ENCODE results near the gene IFI44. TPM values are rescaled to one million over a fixed set of nuclear protein-coding genes. Genes with fewer than 3 reads are reported as not detected.

IFI44 gene
- total and polyA plus RNA-seq, 9 donors = 7.3 to 40.7 (median 25.9) TPM

- 67 to 71% (median 68%) methylated on average over 4 of the region's 4 CpGs for WGBS, 3 donors
- H3K4me1 ChIP-seq (ENCODE audit: insufficient read depth) = no peaks in the 10 kb centered on the region
- intact Hi-C loops (cut with DNase I) = no loop called here
- no peaks in the 10 kb centered on the region for H3K9me3 ChIP-seq
- H3K27me3 ChIP-seq = no peaks in the 10 kb centered on the region
- no peak overlapping the region for H3K27ac ChIP-seq
- H3K4me3 ChIP-seq = no peak overlapping the region
- H3K36me3 ChIP-seq = no peaks in the 10 kb centered on the region
- no peak for DNase-seq
- TF ChIP-seq CTCF (IDR thresholded peaks at IDR 0.05) = no peak
- TF ChIP-seq EP300 (IDR thresholded peaks at IDR 0.05) = no peak
- TF ChIP-seq POLR2A (IDR thresholded peaks at IDR 0.05) = no peak
Measured at GRCh38 chr1:78691995-78692747, 42.5 kb downstream of the IFI44 start.

GRCh38 chr1:78699813-78700212 is 50.2 kb downstream of the IFI44 start:
- Histone ChIP-seq H3K9me3 (no peaks in the 10 kb centered on the region), H3K27me3 (no peaks in the 10 kb centered on the region), H3K27ac (no peak overlapping the region), H3K36me3 (no peaks in the 10 kb centered on the region), H3K4me1 (ENCODE audit: insufficient read depth) (no peaks in the 10 kb centered on the region), H3K4me3 (no peak overlapping the region)
- DNase-seq = no peak
- intact Hi-C loops (cut with DNase I) = no loop called here
- no peak for TF ChIP-seq CTCF (IDR thresholded peaks at IDR 0.05)
- no peak for TF ChIP-seq POLR2A (IDR thresholded peaks at IDR 0.05)
- no peak for TF ChIP-seq EP300 (IDR thresholded peaks at IDR 0.05)

- intact Hi-C loops (cut with DNase I) = no loop called here
- no peaks in the 10 kb centered on the region for H3K27me3 ChIP-seq
- no peaks in the 10 kb centered on the region for H3K36me3 ChIP-seq
- H3K4me1 ChIP-seq (ENCODE audit: insufficient read depth) = no peaks in the 10 kb centered on the region
- WGBS, 3 donors = 83 to 85% (median 85%) methylated on average over 2 of the region's 2 CpGs
- H3K4me3 ChIP-seq = no peak overlapping the region
- TF ChIP-seq CTCF (IDR thresholded peaks at IDR 0.05) (no peak), POLR2A (IDR thresholded peaks at IDR 0.05) (no peak), EP300 (IDR thresholded peaks at IDR 0.05) (no peak)
- H3K27ac ChIP-seq = no peak overlapping the region
- H3K9me3 ChIP-seq = no peaks in the 10 kb centered on the region
- no peak for DNase-seq
Measured at GRCh38 chr1:78702426-78702825, 52.8 kb downstream of the IFI44 start.

- no peak overlapping the region for H3K27ac ChIP-seq
- intact Hi-C loops (cut with DNase I) = no loop called here
Measured at GRCh38 chr1:78703806-78704205, 54.2 kb downstream of the IFI44 start.

More at GRCh38 chr1:78703806-78704205, 54.2 kb downstream of the IFI44 start:
- WGBS, 3 donors = 61 to 71% (median 68%) methylated on average over 4 of the region's 4 CpGs
- Histone ChIP-seq H3K4me1 (ENCODE audit: insufficient read depth) (no peaks in the 10 kb centered on the region), H3K27me3 (no peaks in the 10 kb centered on the region), H3K9me3 (no peaks in the 10 kb centered on the region), H3K4me3 (no peak overlapping the region), H3K36me3 (no peaks in the 10 kb centered on the region)
- DNase-seq = no peak
- TF ChIP-seq POLR2A (IDR thresholded peaks at IDR 0.05) (no peak), EP300 (IDR thresholded peaks at IDR 0.05) (no peak), CTCF (IDR thresholded peaks at IDR 0.05) (no peak)
